Measurements from ENCODE around the gene KCTD11. TPM values are rescaled to one million over a fixed set of nuclear protein-coding genes. Genes with fewer than 3 reads are reported as not detected.
"Not testable (repeated sequence)": the region's sequence is repeated elsewhere in the genome, so short reads cannot be mapped to it uniquely, and the experiment has no call there.

Gene KCTD11
- total RNA-seq, 2 experiments from 2014 or later = 4.0 to 4.5 TPM

DNA sequence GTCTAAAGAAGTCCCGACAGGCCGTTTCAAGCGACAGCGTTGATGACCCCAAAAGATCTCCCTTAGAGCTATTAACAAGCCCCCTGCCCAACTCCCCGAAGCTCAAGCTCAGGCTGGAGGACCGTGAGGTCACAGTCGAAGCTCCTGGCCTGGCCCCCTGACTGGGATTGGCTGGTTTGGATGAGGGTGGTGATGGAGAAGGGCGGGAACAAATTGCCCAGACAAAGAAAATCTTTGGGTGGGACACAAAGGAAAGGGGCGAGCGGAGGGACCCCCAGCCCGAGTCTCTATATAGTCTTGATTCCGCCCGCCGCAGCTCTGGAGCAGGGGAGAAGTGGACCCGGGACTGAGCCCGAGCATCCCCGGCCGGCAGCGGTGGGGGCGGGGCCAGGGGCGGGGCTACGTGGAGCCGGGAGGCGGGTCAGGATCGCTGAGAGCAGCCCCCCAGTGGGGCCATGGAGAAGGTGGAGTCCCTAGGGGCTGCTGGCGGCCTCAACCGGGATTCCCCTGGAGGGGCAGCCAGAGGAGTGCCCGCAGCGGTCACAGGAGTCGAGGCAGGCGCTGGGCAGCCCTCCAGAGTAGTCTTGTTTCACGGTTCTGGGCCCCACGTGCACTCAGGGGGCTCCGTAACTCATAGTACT is 21.8 kb upstream of the KCTD11 start:
- H3K36me3 Mint-ChIP-seq = no peaks in the 10 kb centered on the region
- no peaks in the 10 kb centered on the region for H3K9me3 Mint-ChIP-seq
- DNase-seq = peak; percentile 84
- H3K27ac Mint-ChIP-seq = peak overlapping the region; percentile 90
- H3K4me3 Mint-ChIP-seq = peak overlapping the region; percentile 76
- H3K27me3 Mint-ChIP-seq = no peaks in the 10 kb centered on the region
- peaks cover 39% of the 10 kb centered on the region for H3K4me1 Mint-ChIP-seq

DNA sequence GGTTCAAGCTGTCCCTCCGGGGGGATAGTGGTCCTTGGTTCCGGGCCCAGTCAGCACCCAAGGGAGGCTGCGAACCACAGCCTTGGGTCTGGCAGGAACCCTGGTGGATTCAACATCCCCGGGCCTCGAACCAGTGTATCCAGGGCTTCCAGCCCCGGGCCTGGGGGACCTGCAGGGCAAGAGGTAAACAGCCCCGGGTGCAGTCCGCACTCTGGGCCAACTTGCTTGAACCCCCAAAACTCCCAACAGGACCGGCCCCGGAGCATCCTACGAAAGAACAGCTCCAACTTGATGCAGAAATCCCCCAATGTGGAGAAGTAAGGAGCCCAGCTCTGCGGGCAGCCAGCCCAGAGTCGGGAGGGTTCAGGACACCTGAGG is 21.3 kb upstream of the KCTD11 start:
- H3K36me3 Mint-ChIP-seq = no peaks in the 10 kb centered on the region
- H3K4me3 Mint-ChIP-seq = peak overlapping the region; percentile 76
- peak overlapping the region; percentile 90 for H3K27ac Mint-ChIP-seq
- no peaks in the 10 kb centered on the region for H3K27me3 Mint-ChIP-seq
- peaks cover 44% of the 10 kb centered on the region for H3K4me1 Mint-ChIP-seq
- H3K9me3 Mint-ChIP-seq = no peaks in the 10 kb centered on the region
- DNase-seq = no peak

DNA sequence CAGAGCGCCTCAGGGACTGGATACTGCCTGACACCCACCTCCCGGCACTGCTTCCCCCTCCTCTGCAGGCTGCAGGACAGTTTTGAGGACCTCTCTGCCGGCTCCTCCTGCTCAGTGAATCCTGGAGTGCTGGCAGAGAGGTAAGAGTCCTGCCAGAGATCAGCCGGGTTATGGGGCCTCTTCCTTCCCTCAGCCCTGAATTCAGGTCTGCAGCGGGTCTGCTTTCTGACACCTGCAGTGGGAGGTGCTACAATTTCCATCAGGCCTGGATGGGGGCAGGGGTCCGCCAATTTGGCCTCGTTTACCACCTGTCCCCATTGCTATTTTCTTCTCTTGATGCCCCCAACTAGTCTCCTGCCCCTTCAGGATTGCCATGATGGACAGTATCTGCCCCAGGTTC is 19.9 kb upstream of the KCTD11 start:
- Mint-ChIP-seq H3K27ac (peak overlapping the region; percentile 85), H3K27me3 (no peaks in the 10 kb centered on the region), H3K36me3 (peaks cover 3% of the 10 kb centered on the region), H3K9me3 (no peaks in the 10 kb centered on the region), H3K4me3 (peak overlapping the region; percentile 62), H3K4me1 (peaks cover 51% of the 10 kb centered on the region)
- DNase-seq = no peak

DNA sequence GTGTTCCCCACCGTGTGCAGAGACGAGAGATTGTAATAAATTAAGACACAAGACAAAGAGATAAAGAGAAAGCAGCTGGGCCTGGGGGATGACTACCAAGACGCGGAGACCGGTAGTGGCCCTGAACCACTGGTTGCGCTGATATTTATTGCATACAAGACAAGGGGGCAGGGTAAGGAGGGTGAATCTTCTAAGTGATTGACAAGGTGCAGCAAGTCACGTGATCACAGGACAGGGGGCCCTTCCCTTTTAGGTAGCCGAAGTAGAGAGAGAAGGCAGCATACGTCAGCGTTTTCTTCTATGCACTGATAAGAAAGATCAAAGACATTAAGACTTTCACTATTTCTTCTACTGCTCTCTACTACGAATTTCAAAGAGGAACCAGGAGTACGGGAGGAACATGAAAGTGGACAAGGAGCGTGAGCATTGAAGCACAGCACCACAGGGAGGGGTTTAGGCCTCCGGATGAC is 19.3 kb upstream of the KCTD11 start:
- Mint-ChIP-seq H3K4me3 (peak overlapping the region; percentile 62), H3K27ac (peak overlapping the region; percentile 85), H3K4me1 (peaks cover 50% of the 10 kb centered on the region)
- DNase-seq = peak; percentile 46
- not testable (repeated sequence) for H3K27me3 Mint-ChIP-seq, H3K36me3 Mint-ChIP-seq, H3K9me3 Mint-ChIP-seq

DNA sequence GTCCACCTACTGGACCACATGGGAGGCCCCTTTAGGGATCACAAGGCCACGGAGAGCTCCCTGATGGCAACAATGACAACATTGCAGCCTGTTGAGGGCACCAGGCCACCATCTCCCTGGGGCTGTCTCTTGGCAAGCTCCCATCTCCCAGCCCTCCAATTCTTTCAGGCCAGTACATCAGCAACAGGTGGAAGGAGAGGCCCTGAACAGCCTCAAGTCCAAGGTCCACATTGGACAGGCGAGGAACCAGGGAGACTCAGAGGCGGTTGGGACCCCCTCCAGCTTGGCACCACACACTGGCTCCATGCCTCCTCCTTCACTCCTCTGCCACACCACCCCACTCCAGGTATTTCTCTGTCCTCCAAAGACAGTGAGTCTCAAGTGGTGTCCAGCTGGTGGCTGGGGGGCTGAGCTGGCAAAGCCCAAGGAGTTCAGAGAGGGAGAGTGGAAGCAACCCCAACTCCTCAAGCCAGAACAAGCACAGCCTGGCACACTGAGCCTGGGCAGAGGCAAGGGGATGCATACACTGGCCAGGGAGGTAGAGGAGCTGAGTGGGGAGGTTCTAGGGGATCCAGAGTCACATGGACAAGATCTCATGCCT is 16.9 kb upstream of the KCTD11 start:
- Mint-ChIP-seq H3K4me1 (peaks cover 50% of the 10 kb centered on the region), H3K4me3 (peak overlapping the region; percentile 90), H3K9me3 (no peaks in the 10 kb centered on the region), H3K27ac (peak overlapping the region; percentile 98), H3K27me3 (no peaks in the 10 kb centered on the region), H3K36me3 (peaks cover 24% of the 10 kb centered on the region)
- DNase-seq = no peak

DNA sequence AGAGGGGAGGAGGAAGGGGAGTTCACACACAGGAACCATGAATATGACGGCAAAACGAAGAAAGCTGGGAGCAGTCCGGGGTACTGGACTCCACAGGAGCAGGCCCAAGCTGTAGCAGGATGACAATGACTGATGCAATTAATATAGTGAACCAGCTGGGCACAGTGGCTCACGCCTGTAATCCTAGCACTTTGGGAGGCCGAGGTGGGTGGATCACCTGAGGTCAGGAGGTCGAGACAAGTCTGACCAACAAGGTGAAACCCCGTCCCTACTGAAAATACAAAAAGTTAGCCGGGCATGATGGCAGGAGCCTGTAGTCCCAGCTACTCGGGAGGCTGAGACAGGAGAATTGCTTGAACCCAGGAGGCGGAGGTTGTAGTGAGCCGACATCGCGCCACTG is 16.2 kb upstream of the KCTD11 start:
- H3K9me3 Mint-ChIP-seq, H3K27me3 Mint-ChIP-seq, DNase-seq: not testable (repeated sequence)
- peak overlapping the region; percentile 98 for H3K27ac Mint-ChIP-seq
- H3K36me3 Mint-ChIP-seq = peaks cover 24% of the 10 kb centered on the region
- H3K4me1 Mint-ChIP-seq = peaks cover 50% of the 10 kb centered on the region
- H3K4me3 Mint-ChIP-seq = peak overlapping the region; percentile 90

DNA sequence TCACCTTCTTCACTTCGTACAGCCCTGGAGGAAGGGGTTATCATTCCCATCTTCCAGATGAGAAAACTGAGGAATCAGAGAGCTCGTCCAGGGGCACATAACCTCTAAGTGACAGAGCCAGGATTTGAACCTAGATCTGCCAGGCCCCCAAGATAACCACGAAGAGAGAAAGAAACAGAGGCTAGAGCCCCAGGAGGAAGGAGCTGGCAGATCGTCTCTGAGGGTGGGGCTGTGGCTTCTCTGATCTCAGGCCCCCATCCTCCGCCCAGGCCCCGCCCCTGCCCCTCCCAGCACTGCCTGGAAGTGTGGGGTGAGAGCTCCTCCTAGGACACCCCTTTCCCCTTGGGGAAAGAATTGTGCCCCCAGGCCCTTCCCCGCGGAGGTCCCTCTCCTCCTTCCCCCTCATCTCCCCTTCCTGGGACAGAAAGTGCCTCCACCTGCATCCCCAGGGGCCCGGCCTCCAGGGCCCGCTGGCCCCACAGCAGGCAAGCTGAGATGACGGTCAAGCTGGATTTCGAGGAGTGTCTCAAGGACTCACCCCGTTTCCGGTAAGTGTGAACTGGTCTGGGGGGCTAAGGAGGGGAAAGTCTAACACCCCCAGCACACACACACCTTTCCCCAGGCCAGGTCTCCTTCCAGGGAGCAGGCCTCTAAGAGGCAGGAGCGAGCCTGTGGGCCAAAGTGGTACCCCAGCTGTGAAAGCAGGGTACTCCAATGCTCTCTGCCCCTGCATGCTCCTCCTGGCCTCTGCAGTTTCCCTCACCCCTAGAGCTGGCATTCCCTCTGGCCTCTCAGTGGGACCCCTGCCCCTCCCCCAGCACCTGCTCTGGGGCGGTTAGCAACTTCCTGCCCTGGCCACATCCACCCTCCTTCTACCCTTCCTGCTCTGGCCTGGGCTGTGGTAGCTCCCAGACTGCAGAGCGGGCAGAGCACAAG is 15.5 kb upstream of the KCTD11 start, which contains the start of gene ACAP1:
ACAP1 (plus strand) TSS at position 290 of the 936 bp plus-strand sequence; CDS start at position 496, 206 bp downstream.
- Mint-ChIP-seq H3K4me1 (peaks cover 49% of the 10 kb centered on the region), H3K27ac (peak within 1 kb of the TSS; percentile 98), H3K27me3 (no peaks in the 10 kb centered on the region), H3K9me3 (no peaks in the 10 kb centered on the region), H3K36me3 (peaks cover 26% of the 10 kb centered on the region), H3K4me3 (peak within 1 kb of the TSS; percentile 90)
- peak; percentile 82 for DNase-seq

DNA sequence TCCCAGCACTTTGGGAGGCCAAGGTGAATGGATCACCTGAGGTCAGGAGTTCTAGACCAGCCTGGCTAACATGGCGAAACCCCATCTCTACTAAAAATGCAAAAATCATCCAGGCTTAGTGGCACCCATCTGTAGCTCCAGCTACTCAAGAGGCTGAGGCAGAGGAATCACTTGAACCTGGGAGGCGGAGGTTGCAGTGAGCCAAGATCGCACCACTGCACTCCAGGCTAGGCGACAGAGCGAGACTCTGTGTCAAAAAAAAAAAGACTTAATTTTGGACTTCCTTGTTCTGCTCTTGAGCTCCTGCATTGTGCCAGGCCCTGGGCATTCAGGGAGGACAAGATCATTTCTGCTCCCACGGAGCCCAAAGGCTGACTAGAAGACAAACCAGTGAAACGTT is 14.4 kb upstream of the KCTD11 start:
- DNase-seq, H3K27me3 Mint-ChIP-seq, H3K9me3 Mint-ChIP-seq: not testable (repeated sequence)
- Mint-ChIP-seq H3K27ac (peak overlapping the region; percentile 98), H3K4me1 (peaks cover 42% of the 10 kb centered on the region), H3K4me3 (peak overlapping the region; percentile 90), H3K36me3 (peaks cover 27% of the 10 kb centered on the region)

DNA sequence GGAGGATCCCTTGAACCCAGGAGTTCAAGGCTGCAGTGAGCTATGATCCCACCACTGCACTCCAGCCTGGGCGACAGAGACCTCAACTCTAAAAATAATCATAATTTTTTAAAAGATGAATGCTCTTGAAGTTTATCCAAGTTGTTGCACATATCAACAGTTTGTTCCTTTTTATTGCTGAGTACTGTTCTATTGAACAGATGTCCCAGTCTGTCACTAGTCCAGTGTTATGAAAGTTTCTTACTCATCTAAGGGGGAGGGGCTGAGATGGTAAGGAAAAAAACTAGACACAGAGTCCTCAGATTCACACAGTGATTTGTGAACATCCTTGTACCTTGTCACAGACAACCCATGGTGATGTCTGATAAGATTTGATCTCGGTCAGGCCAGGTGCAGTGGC is 11.8 kb upstream of the KCTD11 start:
- DNase-seq = no peak
- Mint-ChIP-seq H3K36me3 (peaks cover 28% of the 10 kb centered on the region), H3K27ac (no peak overlapping the region), H3K4me1 (peaks cover 32% of the 10 kb centered on the region), H3K9me3 (no peaks in the 10 kb centered on the region), H3K27me3 (no peaks in the 10 kb centered on the region), H3K4me3 (no peak overlapping the region)

DNA sequence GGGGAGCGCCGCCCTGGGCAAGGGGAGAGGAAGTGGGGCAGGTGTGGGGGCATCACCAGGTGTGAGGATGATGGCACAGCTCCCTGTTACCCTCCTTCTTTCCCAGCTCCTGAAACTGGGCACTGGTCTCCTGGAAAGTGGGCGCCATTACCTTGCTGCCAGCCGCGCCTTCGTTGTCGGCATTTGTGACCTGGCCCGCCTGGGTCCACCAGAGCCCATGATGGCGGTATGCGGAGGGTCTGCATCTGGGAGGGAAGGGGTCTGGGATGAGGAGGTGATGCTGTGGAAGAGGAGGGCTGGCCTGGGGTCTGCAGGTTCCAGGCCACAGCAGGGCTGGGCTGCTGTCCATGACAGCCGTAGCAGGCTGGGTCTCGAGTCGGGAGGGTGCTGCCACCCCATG is 10.1 kb upstream of the KCTD11 start:
- Mint-ChIP-seq H3K27ac (no peak overlapping the region), H3K36me3 (peaks cover 27% of the 10 kb centered on the region), H3K4me1 (peaks cover 21% of the 10 kb centered on the region), H3K4me3 (no peak overlapping the region), H3K27me3 (no peaks in the 10 kb centered on the region), H3K9me3 (no peaks in the 10 kb centered on the region)
- no peak for DNase-seq

DNA sequence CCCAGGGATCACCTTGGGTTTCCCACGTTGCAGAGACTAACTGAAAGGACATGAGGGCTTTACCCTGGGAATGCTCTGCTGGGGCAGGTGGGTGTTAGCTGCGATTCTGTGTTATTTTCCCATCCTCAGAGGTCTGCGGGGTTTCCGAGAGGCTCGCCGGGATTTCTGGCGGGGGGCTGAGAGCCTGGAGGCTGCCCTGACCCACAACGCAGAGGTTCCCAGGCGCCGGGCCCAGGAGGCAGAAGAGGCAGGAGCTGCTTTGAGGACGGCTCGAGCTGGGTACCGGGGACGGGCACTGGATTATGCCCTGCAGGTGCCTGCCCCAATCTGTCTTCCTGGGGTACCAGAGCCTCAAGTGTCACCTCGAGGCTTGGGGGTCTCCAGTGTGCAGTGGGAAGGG is 8.7 kb upstream of the KCTD11 start:
- Mint-ChIP-seq H3K9me3 (no peaks in the 10 kb centered on the region), H3K4me3 (no peak overlapping the region), H3K27ac (peak overlapping the region; percentile 73), H3K4me1 (peaks cover 13% of the 10 kb centered on the region), H3K36me3 (peaks cover 15% of the 10 kb centered on the region), H3K27me3 (no peaks in the 10 kb centered on the region)
- no peak for DNase-seq

DNA sequence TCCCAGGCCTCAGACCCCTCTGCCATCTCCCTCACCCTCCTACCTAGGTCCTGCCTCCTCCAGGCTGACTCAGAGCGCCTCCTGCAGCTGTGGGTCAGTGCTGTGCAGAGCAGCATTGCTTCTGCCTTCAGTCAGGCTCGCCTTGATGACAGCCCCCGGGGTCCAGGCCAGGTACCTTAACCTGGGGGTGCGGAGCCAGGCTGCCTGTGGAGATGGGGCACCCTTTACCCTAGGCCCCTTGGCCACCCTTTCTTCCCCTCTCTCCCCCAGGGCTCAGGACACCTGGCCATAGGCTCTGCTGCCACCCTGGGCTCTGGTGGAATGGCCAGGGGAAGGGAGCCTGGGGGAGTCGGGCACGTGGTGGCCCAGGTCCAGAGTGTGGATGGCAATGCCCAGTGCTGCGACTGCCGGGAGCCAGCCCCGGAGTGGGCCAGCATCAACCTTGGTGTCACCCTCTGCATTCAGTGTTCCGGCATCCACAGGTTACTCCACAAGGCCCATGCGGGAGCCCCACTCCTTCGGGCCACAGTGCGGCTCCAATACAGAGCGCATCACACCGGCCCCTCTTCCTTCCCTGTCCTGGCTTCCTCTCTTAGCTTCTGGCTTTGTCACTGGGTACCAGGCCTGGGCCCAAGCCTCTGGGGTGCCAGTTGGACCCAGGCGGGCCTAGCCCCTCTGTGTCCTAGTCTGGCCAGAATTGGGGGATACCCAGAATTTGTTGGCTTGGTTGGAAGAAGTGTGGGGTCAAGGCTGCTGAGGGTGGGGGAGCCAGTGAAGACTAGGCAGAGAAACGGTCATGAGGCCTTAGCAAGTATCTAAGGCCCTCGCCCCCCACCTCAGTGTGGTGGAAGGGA is 5.0 kb upstream of the KCTD11 start:
- Mint-ChIP-seq H3K36me3 (peaks cover 25% of the 10 kb centered on the region), H3K27ac (peak overlapping the region; percentile 42), H3K4me1 (peaks cover 23% of the 10 kb centered on the region), H3K27me3 (no peaks in the 10 kb centered on the region), H3K9me3 (no peaks in the 10 kb centered on the region), H3K4me3 (no peak overlapping the region)
- DNase-seq = no peak

DNA sequence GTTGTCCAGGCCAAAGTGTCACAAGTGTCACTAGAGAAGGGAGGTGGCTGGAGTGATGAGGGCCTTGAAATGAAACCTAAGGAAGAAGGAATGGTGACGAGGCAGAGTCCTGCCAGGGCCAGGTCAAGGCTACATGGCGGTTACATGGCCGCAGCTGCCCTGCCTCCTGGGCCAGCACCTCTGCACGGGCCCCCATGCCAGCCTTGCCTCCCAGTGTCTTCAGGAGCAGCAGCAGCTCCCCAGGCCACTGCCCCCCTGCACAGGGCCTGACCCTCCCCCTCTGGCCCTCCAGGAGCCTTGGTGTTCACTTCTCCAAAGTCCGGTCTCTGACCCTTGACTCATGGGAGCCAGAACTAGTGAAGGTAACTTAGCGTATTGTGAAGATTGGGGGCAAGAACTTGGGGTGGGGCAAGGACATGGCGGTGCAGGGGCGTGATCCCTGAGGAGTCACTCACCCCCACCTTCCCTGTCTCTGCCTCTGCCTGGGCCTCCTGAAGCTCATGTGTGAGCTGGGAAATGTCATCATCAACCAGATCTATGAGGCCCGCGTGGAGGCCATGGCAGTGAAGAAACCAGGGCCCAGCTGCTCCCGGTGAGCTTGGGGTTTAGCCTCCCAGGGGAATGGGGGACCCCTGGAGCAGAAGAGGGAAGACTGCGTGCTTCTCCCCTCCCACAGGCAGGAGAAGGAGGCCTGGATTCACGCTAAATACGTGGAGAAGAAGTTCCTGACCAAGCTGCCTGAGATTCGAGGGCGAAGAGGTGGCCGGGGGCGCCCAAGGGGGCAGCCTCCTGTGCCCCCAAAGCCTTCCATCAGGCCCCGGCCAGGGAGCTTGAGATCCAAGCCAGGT is 4.1 kb upstream of the KCTD11 start:
- Mint-ChIP-seq H3K27me3 (no peaks in the 10 kb centered on the region), H3K36me3 (peaks cover 27% of the 10 kb centered on the region), H3K4me3 (no peak overlapping the region), H3K4me1 (peaks cover 30% of the 10 kb centered on the region), H3K27ac (peak overlapping the region; percentile 66), H3K9me3 (no peaks in the 10 kb centered on the region)
- DNase-seq = no peak

All from activated naive CD8-positive, alpha-beta T cell treated with anti-CD3 and anti-CD28 coated beads for 36 hours (primary cell).